ENCODE measurements around the gene PRPH2. TPM values are rescaled to one million over a fixed set of nuclear protein-coding genes. Genes with fewer than 3 reads are reported as not detected.

PRPH2 gene
- total and polyA plus RNA-seq, 8 donors, result 0.34 to 2.2 (median 1.3) TPM

GRCh38 chr6:42727627-42728026 is 5.2 kb upstream of the PRPH2 start:
- Histone ChIP-seq H3K27ac (peak overlapping the region in 2 of 4 donors; percentile 3 to 48), H3K27me3 (no peaks in the 10 kb centered on the region), H3K4me3 (peak overlapping the region in 2 of 4 donors; percentile 30 to 41), H3K36me3 (no peaks in the 10 kb centered on the region), H3K4me1 (no peaks in the 10 kb centered on the region), H3K9me3 (no peaks in the 10 kb centered on the region)
- no peak for FAIRE-seq
- no peak for ATAC-seq
- no peak for TF ChIP-seq CTCF (IDR thresholded peaks at IDR 0.05)
- intact Hi-C loops (cut with DNase I), result no loop called here
- WGBS, 2 donors, result 75 to 82% methylated on average over 22 of the region's 22 CpGs
- no peak for DNase-seq

GRCh38 chr6:42727087-42727611 is 4.8 kb upstream of the PRPH2 start:
- no peak for FAIRE-seq
- H3K36me3 ChIP-seq, result no peaks in the 10 kb centered on the region

GRCh38 chr6:42726485-42727086 is 4.2 kb upstream of the PRPH2 start:
- Histone ChIP-seq H3K27me3 (no peaks in the 10 kb centered on the region), H3K36me3 (no peaks in the 10 kb centered on the region), H3K27ac (peak overlapping the region in 3 of 4 donors; percentile 26 to 48 (median 26)), H3K4me3 (peak overlapping the region; percentile 14 to 41 (median 24)), H3K4me1 (no peaks in the 10 kb centered on the region), H3K9me3 (no peaks in the 10 kb centered on the region)
- 2% methylated on average over 14 of the region's 14 CpGs for WGBS, 2 donors
- peak; percentile 97 to 99 (median 98) for ATAC-seq
- peak in 5 of 6 donors; percentile 64 to 82 (median 77) for DNase-seq
- intact Hi-C loops (cut with DNase I), result no loop called here
- peak; percentile 83 for FAIRE-seq
- TF ChIP-seq CTCF (IDR thresholded peaks at IDR 0.05), result peak; percentile 74 to 90 (median 86)

More at GRCh38 chr6:42727087-42727611, 4.8 kb upstream of the PRPH2 start:
- Histone ChIP-seq H3K27me3 (no peaks in the 10 kb centered on the region), H3K27ac (peak overlapping the region in 3 of 4 donors; percentile 3 to 48 (median 26)), H3K4me3 (peak overlapping the region; percentile 14 to 41 (median 24)), H3K9me3 (no peaks in the 10 kb centered on the region), H3K4me1 (no peaks in the 10 kb centered on the region)
- no peak for TF ChIP-seq CTCF (IDR thresholded peaks at IDR 0.05)
- intact Hi-C loops (cut with DNase I), result no loop called here
- DNase-seq (peak in 5 of 6 donors; percentile 13 to 68 (median 42)), ATAC-seq (peak; percentile 41 to 61 (median 52))
- 22 to 25% methylated on average over 51 to 52 of the region's 52 CpGs for WGBS, 2 donors

- no peaks in the 10 kb centered on the region for H3K36me3 ChIP-seq
- H3K27ac ChIP-seq, result peak overlapping the region in 2 of 4 donors; percentile 21 to 26
- H3K4me3 ChIP-seq, result no peak overlapping the region
- no peaks in the 10 kb centered on the region for H3K27me3 ChIP-seq
- intact Hi-C loops (cut with DNase I), result no loop called here
- no peaks in the 10 kb centered on the region for H3K4me1 ChIP-seq
- FAIRE-seq (no peak), DNase-seq (no peak), ATAC-seq (no peak)
- TF ChIP-seq CTCF (IDR thresholded peaks at IDR 0.05), result no peak
- H3K9me3 ChIP-seq, result no peaks in the 10 kb centered on the region
Observed at GRCh38 chr6:42726026-42726425, 3.6 kb upstream of the PRPH2 start.

- no peak for FAIRE-seq
- H3K27me3 ChIP-seq, result no peaks in the 10 kb centered on the region
- H3K4me3 ChIP-seq, result no peak overlapping the region
- TF ChIP-seq CTCF (IDR thresholded peaks at IDR 0.05), result no peak
- H3K36me3 ChIP-seq, result no peaks in the 10 kb centered on the region
- H3K9me3 ChIP-seq, result no peaks in the 10 kb centered on the region
- intact Hi-C loops (cut with DNase I), result no loop called here
- no peak for ATAC-seq
- H3K27ac ChIP-seq, result no peak overlapping the region
- no peaks in the 10 kb centered on the region for H3K4me1 ChIP-seq
- DNase-seq, result no peak
Observed at GRCh38 chr6:42724825-42725224, 2.4 kb upstream of the PRPH2 start.

Data from pancreas (tissue), 10 donors.